BLaER1 treated with 17β-estradiol and CSF1 and Interleukin-3, amounts not matched to agents 10 nM and 100 nM (cell line): ENCODE data around the gene ARL5A.
"Not testable (repeated sequence)": the region's sequence is repeated elsewhere in the genome, so short reads cannot be mapped to it uniquely, and the experiment has no call there.

Source experiments
- H3K27ac ChIP-seq, 11 experiments: shearing (Covaris generic); formaldehyde crosslinking; 2 replicates each; pipeline ENCODE4 v1.8.1; 2022
- H3K27me3 ChIP-seq, 11 experiments: shearing (Covaris generic); formaldehyde crosslinking; 2 replicates each; pipeline ENCODE4 v1.8.1; 2022
- H3K36me3 ChIP-seq, 11 experiments: shearing (Covaris generic); formaldehyde crosslinking; 2 replicates each; pipeline ENCODE4 v1.8.1; 2022
- H3K4me1 ChIP-seq, 10 experiments: shearing (Covaris generic); formaldehyde crosslinking; 2 replicates each; pipeline ENCODE4 v1.8.1; 2022
- H3K4me2 ChIP-seq, 11 experiments: shearing (Covaris generic); formaldehyde crosslinking; 2 replicates each; pipeline ENCODE4 v1.8.1; 2022
- H3K4me3 ChIP-seq, 10 experiments: shearing (Covaris generic); formaldehyde crosslinking; 2 replicates each; pipeline ENCODE4 v1.8.1; 2022
- H3K9ac ChIP-seq, 11 experiments: shearing (Covaris generic); formaldehyde crosslinking; 2 replicates each; pipeline ENCODE4 v1.8.1; 2022
- H3K9me3 ChIP-seq, 11 experiments: shearing (Covaris generic); formaldehyde crosslinking; replicated peaks in 1 of 11; 2 replicates each; pipeline ENCODE4 v1.8.1; 2022
- H4K20me1 ChIP-seq, 11 experiments: shearing (Covaris generic); formaldehyde crosslinking; 2 replicates each; pipeline ENCODE4 v1.8.1; 2022
- Cebpa-rat ChIP-seq, 11 experiments: shearing (Covaris generic); IDR thresholded peaks; 2 replicates each; pipeline ENCODE4 v1.8.1; 2022

ARL5A gene

DNA sequence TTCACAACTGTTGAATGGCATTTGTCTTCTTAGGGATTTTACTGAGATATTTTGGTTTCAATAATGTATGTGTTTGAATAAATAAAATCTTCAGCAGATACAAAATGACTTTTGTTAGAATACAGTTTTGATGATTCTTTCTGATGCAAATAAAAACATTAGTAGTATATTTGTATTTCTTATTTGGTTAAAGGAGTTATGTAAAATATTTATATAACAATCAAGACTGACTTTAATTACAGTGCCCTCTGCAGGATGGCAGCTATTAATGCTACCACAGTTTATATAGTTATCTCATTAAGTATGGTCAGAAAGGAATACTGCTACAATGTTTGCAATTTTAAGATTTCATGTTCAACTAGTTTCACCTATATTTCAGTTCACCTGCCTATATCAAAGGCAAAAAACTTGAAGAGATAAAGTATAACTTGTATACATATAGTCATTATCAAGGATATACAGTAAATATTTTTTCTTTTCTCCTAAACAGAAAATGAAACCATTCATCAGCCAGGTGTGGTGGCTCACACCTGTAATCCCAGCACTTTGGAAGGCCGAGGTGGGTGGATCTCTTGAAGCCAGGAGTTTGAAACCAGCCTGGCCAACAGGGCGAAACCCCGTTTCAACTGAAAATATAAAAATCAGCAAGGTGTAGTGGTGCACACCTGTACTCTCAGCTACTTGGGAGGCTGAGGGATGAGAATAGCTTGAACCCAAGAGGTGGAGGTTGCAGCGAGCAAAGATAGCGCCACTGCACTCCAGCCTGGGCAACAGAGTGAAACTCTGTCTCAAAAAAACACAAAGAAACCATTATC, 19.8 kb downstream of the ARL5A start:
- Histone ChIP-seq H3K27me3 (no peaks in the 10 kb centered on the region), H3K9ac (no peak overlapping the region), H3K4me3 (no peak overlapping the region), H3K9me3 (peaks cover 0 to 16% (median 8%) of the 10 kb centered on the region in 11 experiments; a peak in 15 of 22 replicates), H3K4me1 (peaks cover 0 to 6% (median 0%) of the 10 kb centered on the region in 10 experiments; a peak in 3 of 20 replicates), H3K36me3 (peaks cover 70 to 96% (median 77%) of the 10 kb centered on the region in 11 experiments), H3K4me2 (no peak overlapping the region), H3K27ac (no peak overlapping the region), H4K20me1 (peaks cover 0 to 21% (median 9%) of the 10 kb centered on the region in 11 experiments; a peak in 16 of 22 replicates)
- no peak for TF ChIP-seq Cebpa-rat (IDR thresholded peaks at IDR 0.05)

DNA sequence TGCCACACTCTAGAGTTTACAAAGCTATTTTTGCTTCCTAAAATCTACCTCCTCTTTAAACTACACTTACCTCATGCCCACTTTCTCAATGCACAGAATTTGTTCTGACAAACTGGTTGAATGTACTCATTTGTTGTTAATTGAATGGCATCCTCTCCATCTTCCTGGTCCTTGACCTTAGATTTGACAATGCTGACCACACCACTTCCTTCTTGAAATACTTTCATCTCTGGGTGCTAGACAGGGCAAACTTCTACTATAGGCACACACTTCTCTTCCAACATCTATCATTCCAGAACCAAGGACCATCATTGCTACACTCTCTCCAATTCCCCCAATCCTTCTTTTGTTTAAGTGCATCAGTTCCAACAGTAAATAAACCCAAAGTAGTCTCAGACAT, 22.3 kb downstream of the ARL5A start:
- Histone ChIP-seq H3K4me1 (peaks cover 0 to 6% (median 0%) of the 10 kb centered on the region in 10 experiments; a peak in 3 of 20 replicates), H4K20me1 (peaks cover 0 to 22% (median 8%) of the 10 kb centered on the region in 11 experiments; a peak in 16 of 22 replicates), H3K9me3 (no peaks in the 10 kb centered on the region), H3K27ac (no peak overlapping the region), H3K9ac (no peak overlapping the region), H3K27me3 (no peaks in the 10 kb centered on the region), H3K4me3 (no peak overlapping the region), H3K4me2 (no peak overlapping the region), H3K36me3 (peaks cover 63 to 96% (median 74%) of the 10 kb centered on the region in 11 experiments)
- TF ChIP-seq Cebpa-rat (IDR thresholded peaks at IDR 0.05) = no peak

DNA sequence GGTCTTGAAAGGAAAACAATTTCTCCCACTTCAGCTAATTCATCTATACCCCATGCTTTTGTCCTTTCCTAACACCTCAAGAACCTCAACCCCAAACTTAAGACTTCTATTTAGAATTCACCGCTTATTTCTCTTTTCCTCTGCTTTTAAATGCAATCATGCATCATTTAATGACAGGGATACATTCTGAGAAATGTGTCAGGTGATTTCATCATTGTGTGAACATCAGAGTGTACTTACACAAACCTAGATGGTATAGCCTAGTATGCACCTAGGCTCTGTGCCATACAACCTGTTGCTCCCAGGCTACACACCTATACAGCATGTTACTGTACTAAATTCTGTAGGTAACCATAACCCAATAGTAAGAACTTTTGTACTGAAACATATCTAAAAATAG, 22.9 kb downstream of the ARL5A start:
- Histone ChIP-seq H3K27ac (no peak overlapping the region), H4K20me1 (peaks cover 0 to 22% (median 8%) of the 10 kb centered on the region in 11 experiments; a peak in 16 of 22 replicates), H3K4me2 (no peak overlapping the region), H3K4me1 (peaks cover 0 to 6% (median 0%) of the 10 kb centered on the region in 10 experiments; a peak in 3 of 20 replicates), H3K4me3 (no peak overlapping the region), H3K27me3 (no peaks in the 10 kb centered on the region), H3K9ac (no peak overlapping the region), H3K36me3 (peaks cover 58 to 96% (median 74%) of the 10 kb centered on the region in 11 experiments), H3K9me3 (no peaks in the 10 kb centered on the region)
- TF ChIP-seq Cebpa-rat (IDR thresholded peaks at IDR 0.05) = no peak

DNA sequence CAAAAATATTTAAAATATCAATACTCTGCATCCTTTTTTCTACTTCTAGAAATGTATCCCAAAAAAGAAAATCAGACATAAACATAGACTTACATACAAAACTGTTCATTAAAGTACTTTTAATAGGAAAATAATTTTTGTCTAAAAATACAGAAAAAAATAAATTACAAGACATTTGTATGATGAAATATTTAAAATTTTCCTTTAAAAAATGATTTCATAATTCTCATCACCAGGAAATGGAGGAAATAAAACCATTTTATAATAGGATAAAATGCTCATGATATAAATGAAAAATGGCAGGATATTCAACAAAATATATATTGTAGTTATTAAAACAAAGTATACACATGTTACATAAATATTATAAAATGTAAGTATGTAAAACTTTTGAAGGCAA, 24.4 kb downstream of the ARL5A start:
- Histone ChIP-seq H3K36me3 (peaks cover 66 to 94% (median 78%) of the 10 kb centered on the region in 11 experiments), H3K9ac (no peak overlapping the region), H3K4me3 (no peak overlapping the region)

DNA sequence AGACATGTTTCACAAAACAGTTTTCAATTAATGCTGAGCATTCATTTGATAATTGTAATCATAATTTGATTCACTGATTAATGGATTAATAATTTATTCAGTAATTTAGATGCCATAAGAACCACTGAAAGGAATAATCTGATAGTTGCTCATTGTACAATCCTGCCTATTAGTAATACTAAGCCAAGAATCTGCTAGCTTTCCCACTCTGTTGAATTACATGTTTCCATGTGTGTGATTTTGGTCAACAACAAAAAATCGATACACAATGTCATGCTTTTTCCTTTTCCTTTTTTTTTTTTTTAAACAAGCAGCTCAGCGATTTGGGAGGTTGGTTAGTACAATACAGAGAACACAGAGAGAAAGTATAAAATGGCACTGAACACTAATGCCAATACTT, 25.9 kb downstream of the ARL5A start:
- Histone ChIP-seq H3K4me1 (peaks cover 0 to 6% (median 0%) of the 10 kb centered on the region in 10 experiments; a peak in 3 of 20 replicates), H4K20me1 (peaks cover 0 to 20% (median 0%) of the 10 kb centered on the region in 11 experiments; a peak in 3 of 22 replicates), H3K9me3 (no peaks in the 10 kb centered on the region), H3K27me3 (no peaks in the 10 kb centered on the region), H3K27ac (no peak overlapping the region), H3K36me3 (peaks cover 60 to 93% (median 76%) of the 10 kb centered on the region in 11 experiments), H3K4me3 (no peak overlapping the region), H3K4me2 (no peak overlapping the region), H3K9ac (no peak overlapping the region)
- no peak for TF ChIP-seq Cebpa-rat (IDR thresholded peaks at IDR 0.05)

More for the DNA sequence above, 24.4 kb downstream of the ARL5A start:
- no peaks in the 10 kb centered on the region for H3K9me3 ChIP-seq
- H4K20me1 ChIP-seq = peaks cover 0 to 24% (median 4%) of the 10 kb centered on the region in 11 experiments; a peak in 16 of 22 replicates
- no peak for TF ChIP-seq Cebpa-rat (IDR thresholded peaks at IDR 0.05)
- H3K4me2 ChIP-seq = no peak overlapping the region
- H3K27ac ChIP-seq = no peak overlapping the region
- H3K4me1 ChIP-seq = peaks cover 0 to 6% (median 0%) of the 10 kb centered on the region in 10 experiments; a peak in 3 of 20 replicates
- no peaks in the 10 kb centered on the region for H3K27me3 ChIP-seq

DNA sequence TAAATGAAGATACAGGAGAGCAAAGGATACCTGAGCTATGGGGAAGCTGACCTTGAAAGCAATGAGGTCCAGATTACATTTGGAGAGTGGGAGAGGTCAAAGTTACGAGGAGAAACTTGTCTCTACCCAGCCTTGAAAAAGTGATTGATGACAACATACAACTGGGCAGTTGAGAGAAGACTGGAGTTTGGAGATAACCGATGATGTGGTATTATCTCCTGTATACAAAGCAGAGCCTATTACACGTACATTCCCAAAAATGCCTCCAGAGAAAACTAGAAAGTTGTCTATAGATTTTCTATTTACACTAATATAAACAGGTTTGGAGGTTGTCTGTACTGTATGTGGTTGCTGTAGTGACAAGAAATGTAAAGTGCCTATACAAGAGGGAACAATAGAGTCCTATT, 28.3 kb downstream of the ARL5A start:
- Histone ChIP-seq H4K20me1 (peaks cover 0 to 7% (median 0%) of the 10 kb centered on the region in 11 experiments; a peak in 2 of 22 replicates), H3K9ac (no peak overlapping the region), H3K27ac (no peak overlapping the region), H3K4me3 (no peak overlapping the region), H3K4me1 (no peaks in the 10 kb centered on the region), H3K9me3 (no peaks in the 10 kb centered on the region), H3K4me2 (no peak overlapping the region), H3K27me3 (no peaks in the 10 kb centered on the region), H3K36me3 (peaks cover 39 to 91% (median 68%) of the 10 kb centered on the region in 11 experiments)
- TF ChIP-seq Cebpa-rat (IDR thresholded peaks at IDR 0.05) = no peak

DNA sequence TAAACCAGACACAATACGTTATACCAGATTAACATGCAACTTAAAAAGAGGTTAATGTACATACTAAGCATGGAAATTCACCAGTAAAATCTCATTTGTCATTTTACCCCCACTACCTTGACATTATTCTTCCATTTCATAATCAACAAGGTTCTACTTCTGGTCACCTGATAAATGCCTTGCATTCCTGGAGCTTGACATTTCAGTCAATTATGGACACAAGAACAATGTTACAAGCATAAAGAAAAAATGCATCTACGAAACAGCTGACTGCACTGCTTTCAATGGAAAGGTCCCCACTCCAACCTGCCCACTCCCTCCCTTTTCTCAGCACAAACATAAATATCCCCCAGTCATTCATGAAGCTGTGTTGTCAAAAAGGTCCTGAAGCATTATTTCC, 31.4 kb downstream of the ARL5A start:
- H3K36me3 ChIP-seq = peaks cover 41 to 94% (median 64%) of the 10 kb centered on the region in 11 experiments; a peak in 21 of 22 replicates
- no peak overlapping the region for H3K9ac ChIP-seq
- no peaks in the 10 kb centered on the region for H3K27me3 ChIP-seq
- no peak overlapping the region for H3K27ac ChIP-seq
- no peak for TF ChIP-seq Cebpa-rat (IDR thresholded peaks at IDR 0.05)
- no peaks in the 10 kb centered on the region for H3K4me1 ChIP-seq
- H4K20me1 ChIP-seq = peaks cover 0 to 4% (median 0%) of the 10 kb centered on the region in 11 experiments; a peak in 2 of 22 replicates
- peaks cover 0 to 5% (median 0%) of the 10 kb centered on the region in 11 experiments; a peak in 5 of 22 replicates for H3K9me3 ChIP-seq
- no peak overlapping the region for H3K4me2 ChIP-seq
- H3K4me3 ChIP-seq = no peak overlapping the region

DNA sequence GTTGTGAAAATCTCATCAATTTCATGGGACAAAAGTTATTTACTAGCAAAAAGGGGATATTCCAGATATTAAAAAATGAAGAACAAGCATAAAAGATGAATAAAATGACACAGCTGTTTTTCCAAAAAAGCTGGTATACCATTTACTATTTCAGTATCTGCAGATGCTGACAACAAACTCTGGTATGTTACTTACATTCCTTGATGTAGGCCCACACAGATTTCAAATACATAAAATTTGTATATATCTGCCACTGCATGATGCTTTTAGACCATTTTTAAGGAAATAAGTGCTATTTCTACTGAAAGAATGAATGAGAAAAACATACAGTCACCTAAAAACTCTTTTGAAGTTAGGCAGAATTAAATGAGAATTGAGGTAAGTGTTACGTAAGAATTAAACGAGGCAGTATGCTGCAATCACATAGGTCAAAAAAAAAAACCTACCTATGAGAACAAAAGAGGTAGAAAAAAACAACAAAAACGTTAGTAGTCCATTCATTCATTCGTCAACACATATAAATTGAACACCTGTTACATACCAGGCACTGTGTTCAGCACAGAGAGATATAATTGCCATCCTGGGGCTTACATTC, 32.5 kb downstream of the ARL5A start:
- Histone ChIP-seq H3K9ac (no peak overlapping the region), H3K36me3 (peaks cover 43 to 91% (median 58%) of the 10 kb centered on the region in 11 experiments; a peak in 21 of 22 replicates), H3K27me3 (no peaks in the 10 kb centered on the region), H3K4me3 (no peak overlapping the region), H3K27ac (no peak overlapping the region), H3K4me1 (no peaks in the 10 kb centered on the region), H4K20me1 (peaks cover 0 to 4% (median 0%) of the 10 kb centered on the region in 11 experiments; a peak in 2 of 22 replicates), H3K4me2 (no peak overlapping the region), H3K9me3 (peaks cover 0 to 7% (median 0%) of the 10 kb centered on the region in 11 experiments; a peak in 5 of 22 replicates)
- peak in 1 of 11 experiments; percentile 33; a peak in 1 of 22 replicates for TF ChIP-seq Cebpa-rat (IDR thresholded peaks at IDR 0.05)

DNA sequence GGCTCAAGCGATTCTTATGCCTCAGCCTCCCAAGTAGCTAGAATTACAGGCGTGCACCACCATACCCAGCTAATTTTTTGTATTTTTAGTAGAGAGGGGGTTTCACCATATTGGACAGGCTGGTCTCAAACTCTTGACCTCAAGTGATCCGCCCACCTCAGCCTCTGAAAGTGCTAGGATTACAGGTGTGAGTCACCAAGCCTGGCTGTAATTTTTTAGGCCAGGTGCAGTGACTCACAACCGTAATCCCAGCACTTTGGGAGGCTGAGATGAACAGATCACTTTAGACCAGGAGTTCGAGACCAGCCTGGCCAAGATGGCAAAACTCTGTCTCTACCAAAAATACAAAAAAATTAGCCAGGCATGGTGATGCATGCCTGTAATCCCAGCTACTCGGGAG, 33.8 kb downstream of the ARL5A start:
- not testable (repeated sequence) for H3K27ac ChIP-seq, H3K4me2 ChIP-seq, H3K9ac ChIP-seq, H3K9me3 ChIP-seq, H4K20me1 ChIP-seq, H3K4me3 ChIP-seq, H3K4me1 ChIP-seq, H3K27me3 ChIP-seq
- peaks cover 34 to 80% (median 45%) of the 10 kb centered on the region in 11 experiments; a peak in 21 of 22 replicates for H3K36me3 ChIP-seq
